ENCODE measurements around the gene ALKBH3. TPM values are rescaled to one million over a fixed set of nuclear protein-coding genes. Genes with fewer than 3 reads are reported as not detected.

Gene ALKBH3
- total and polyA plus RNA-seq, 8 donors = 13.9 to 29.1 (median 17.5) TPM

DNA sequence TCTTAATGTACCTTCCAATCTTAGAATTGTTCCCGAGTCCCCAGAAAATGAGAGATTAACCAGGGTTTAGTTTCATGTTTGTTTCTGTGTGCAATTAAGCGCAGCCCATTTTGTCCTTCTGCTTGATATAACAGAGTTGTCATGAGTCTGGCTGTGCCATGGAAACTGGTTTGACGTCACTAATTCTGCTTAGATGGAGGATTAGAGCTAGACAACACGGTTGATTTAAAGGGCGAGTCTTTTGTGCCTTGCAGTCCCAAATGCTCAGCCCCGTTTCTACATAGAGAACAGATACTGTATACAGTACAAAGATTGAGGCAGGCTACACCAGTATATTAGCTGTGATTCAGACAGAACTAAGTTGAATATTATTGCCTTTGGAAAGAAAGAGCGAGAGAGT, 45.5 kb upstream of the ALKBH3 start:
- H3K36me3 ChIP-seq = no peaks in the 10 kb centered on the region
- H3K4me3 ChIP-seq = no peak overlapping the region
- FAIRE-seq (no peak), ATAC-seq (peak in 2 of 4 donors; percentile 78), DNase-seq (no peak)
- H3K27ac ChIP-seq = no peak overlapping the region
- intact Hi-C loops (cut with DNase I) = no loop called here
- TF ChIP-seq, protein P1, sequence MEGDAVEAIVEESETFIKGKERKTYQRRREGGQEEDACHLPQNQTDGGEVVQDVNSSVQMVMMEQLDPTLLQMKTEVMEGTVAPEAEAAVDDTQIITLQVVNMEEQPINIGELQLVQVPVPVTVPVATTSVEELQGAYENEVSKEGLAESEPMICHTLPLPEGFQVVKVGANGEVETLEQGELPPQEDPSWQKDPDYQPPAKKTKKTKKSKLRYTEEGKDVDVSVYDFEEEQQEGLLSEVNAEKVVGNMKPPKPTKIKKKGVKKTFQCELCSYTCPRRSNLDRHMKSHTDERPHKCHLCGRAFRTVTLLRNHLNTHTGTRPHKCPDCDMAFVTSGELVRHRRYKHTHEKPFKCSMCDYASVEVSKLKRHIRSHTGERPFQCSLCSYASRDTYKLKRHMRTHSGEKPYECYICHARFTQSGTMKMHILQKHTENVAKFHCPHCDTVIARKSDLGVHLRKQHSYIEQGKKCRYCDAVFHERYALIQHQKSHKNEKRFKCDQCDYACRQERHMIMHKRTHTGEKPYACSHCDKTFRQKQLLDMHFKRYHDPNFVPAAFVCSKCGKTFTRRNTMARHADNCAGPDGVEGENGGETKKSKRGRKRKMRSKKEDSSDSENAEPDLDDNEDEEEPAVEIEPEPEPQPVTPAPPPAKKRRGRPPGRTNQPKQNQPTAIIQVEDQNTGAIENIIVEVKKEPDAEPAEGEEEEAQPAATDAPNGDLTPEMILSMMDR (IDR thresholded peaks at IDR 0.05) = no peak
- no peaks in the 10 kb centered on the region for H3K27me3 ChIP-seq
- H3K9me3 ChIP-seq = no peaks in the 10 kb centered on the region
- no peaks in the 10 kb centered on the region for H3K4me1 ChIP-seq
- WGBS, 2 donors = 82 to 87% methylated on average over 7 of the region's 7 CpGs

DNA sequence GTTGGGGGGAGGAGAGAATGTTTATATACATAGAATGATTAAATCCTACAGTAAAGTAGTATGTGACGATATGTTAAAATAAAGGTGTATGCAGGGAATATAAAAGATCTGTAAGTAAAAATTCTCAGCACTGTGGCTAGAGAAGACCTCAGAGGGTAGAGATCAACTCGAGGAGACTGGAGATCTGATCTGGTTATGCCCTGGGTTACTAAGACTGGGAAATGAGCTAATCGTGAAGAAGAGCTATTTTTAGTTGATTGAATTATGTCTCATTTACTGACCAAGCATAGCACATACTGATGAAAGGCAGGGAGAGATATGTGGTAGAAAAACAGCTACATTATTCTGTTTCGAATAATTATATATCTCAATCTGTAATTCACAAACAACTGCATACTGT, 42.8 kb upstream of the ALKBH3 start:
- no peak overlapping the region for H3K27ac ChIP-seq
- FAIRE-seq (no peak), DNase-seq (no peak), ATAC-seq (no peak)
- WGBS, 2 donors = 66 to 79% methylated on average over 4 of the region's 4 CpGs
- no peaks in the 10 kb centered on the region for H3K27me3 ChIP-seq
- H3K9me3 ChIP-seq = no peaks in the 10 kb centered on the region
- intact Hi-C loops (cut with DNase I) = no loop called here
- no peaks in the 10 kb centered on the region for H3K4me1 ChIP-seq
- TF ChIP-seq, protein P1 (IDR thresholded peaks at IDR 0.05) = no peak
- H3K36me3 ChIP-seq = no peaks in the 10 kb centered on the region
- H3K4me3 ChIP-seq = no peak overlapping the region

DNA sequence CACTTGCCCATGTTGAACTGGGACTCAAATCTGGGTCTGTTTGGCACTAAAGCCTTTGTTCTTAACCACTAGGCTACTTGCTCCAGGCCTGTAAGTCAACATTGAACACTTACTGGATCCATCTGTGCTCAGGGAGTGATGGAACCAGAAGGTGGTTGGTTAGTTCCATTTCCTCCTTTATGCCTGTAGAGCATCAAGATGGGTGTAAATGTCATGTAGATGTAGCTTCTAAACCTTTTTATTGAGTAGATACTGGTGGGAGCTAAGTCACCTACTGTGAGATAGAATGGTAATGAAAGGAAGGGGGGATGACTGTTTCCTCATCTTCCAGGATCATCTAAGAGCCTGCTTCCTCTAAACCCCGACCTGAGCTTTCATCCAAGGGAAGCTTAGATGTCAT, 38.6 kb upstream of the ALKBH3 start:
- no peak for FAIRE-seq

DNA sequence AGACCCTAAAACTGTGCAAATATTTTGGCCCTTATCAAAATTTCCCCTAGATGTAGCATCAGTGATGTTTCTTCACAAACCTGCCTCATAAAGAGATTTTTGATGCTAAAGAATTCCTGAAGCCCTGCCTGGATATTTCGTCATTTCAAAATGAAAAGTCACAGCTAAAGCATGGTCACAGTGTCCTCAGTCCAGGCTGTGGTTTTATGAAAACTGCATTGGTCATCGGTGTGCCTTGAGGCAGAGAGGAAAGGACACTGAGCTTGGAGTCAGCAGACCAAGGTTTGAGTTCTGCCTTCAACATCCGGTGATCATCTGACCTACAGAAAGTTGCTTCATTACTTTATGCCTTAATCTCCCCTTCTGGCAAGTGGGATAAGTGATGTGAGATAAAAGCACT, 34.8 kb upstream of the ALKBH3 start:
- Histone ChIP-seq H3K4me3 (no peak overlapping the region), H3K27ac (no peak overlapping the region), H3K4me1 (no peaks in the 10 kb centered on the region), H3K36me3 (no peaks in the 10 kb centered on the region), H3K27me3 (no peaks in the 10 kb centered on the region), H3K9me3 (no peaks in the 10 kb centered on the region)
- 97 to 99% methylated on average over 3 of the region's 3 CpGs for WGBS, 2 donors
- no peak for ATAC-seq
- intact Hi-C loops (cut with DNase I) = no loop called here
- FAIRE-seq = no peak
- no peak for DNase-seq
- TF ChIP-seq, protein P1 (IDR thresholded peaks at IDR 0.05) = no peak

More for the DNA sequence above, 38.6 kb upstream of the ALKBH3 start:
- Histone ChIP-seq H3K9me3 (no peaks in the 10 kb centered on the region), H3K4me3 (no peak overlapping the region), H3K4me1 (no peaks in the 10 kb centered on the region), H3K36me3 (no peaks in the 10 kb centered on the region), H3K27ac (no peak overlapping the region), H3K27me3 (no peaks in the 10 kb centered on the region)
- DNase-seq (no peak), ATAC-seq (no peak)
- intact Hi-C loops (cut with DNase I) = no loop called here
- WGBS, 2 donors = 71 to 75% methylated on average over 1 of the region's 1 CpG
- TF ChIP-seq, protein P1 (IDR thresholded peaks at IDR 0.05) = no peak

DNA sequence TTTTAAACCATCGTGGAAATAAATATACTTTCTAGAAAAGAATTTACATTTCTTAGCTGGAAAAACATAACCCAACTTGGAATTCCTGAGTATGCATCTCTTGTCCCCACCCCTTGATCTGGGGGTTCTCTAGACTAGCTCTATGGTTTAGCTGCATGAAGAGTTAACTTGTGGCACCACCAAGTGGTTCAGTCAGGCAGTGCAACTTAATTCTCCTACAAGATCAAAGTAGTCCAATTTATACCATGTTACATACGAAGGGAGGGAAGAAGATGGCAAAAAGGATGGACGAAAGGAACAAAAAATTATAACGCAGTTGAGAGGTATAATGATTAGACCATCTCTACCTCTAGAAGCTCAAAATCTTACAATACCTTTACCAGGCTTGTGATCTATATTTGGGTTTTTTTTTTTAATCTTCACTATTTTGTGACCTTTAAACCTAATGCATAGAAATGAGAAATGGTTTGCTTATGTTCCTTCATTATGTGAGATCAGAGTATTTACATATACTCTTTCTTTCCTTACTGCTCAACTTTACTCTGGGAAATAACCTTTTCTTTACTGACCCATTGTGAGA, 28.5 kb upstream of the ALKBH3 start:
- ATAC-seq = peak in 3 of 4 donors; percentile 76 to 85 (median 83)
- DNase-seq = peak in 1 of 6 donors; percentile 45
- TF ChIP-seq, protein P1 (IDR thresholded peaks at IDR 0.05) = peak in 3 of 4 donors; percentile 48 to 60 (median 57)
- H3K9me3 ChIP-seq = no peaks in the 10 kb centered on the region
- no peak overlapping the region for H3K27ac ChIP-seq
- no peak overlapping the region for H3K4me3 ChIP-seq
- H3K36me3 ChIP-seq = peaks cover 0 to 6% (median 0%) of the 10 kb centered on the region in 3 donors
- H3K4me1 ChIP-seq = no peaks in the 10 kb centered on the region
- intact Hi-C loops (cut with DNase I) = no loop called here
- H3K27me3 ChIP-seq = no peaks in the 10 kb centered on the region
- FAIRE-seq = no peak
- WGBS, 2 donors = 37 to 45% methylated on average over 4 of the region's 4 CpGs
